ENCODE measurements around the gene DNMT3A.

Gene DNMT3A

DNA sequence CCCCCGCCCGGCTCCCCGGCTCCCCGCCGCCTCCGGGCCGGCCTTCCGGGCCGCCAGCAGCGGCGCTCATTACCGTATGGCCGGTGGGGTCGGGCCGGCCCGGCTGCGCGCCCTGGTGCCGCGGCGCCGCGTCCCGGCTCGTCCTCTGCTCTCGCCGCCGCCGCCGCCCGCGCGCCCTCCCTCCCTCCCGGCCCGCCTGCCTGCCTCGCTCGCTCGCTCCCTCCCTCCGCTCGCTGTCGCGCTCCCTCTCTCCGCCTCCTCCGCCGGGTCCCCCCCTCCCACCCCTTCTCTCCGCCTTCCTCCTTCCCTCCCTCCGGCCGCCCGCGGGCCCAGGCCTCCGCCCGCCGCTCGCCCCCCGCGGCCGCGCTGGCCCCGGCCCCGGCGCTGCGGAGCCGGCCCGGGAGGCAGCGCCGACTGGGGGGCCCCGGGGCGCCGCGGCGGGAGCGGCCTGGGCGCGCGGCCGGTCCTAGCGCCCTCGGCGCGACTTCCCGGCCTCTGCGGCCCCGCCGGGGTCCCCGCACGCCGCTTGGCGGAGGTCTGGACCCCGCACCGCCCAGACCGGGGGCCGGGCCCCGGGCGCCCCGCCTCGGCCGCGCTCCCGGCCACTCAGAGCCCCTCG is at the start of gene DNMT3A:
Gene DNMT3A, minus strand, starts transcription at position 173 of the 619 bp plus-strand sequence. CDS start 27,941 bp downstream, outside the sequence.
- peak; percentile 63 for DNase-seq

DNA sequence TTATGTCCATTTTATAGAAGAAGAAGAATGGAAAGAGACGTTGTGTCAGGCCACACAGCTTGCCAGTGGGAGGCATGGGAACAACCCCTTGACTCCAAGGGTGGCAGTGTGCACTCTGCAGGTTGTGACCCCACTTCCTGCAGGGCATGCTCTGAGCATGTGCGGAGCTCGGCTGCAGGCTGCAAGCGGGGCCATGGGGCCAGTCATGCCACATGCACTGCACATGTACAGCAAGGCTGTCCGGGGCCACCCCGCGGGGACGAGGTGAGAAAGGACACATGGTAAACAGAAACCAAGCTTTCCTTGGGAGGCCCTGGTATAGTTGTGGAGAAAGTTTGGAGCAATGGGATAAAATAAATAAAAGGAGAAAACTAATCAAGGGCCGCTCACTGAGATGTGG is 47.4 kb upstream of the DNMT3A start:
- no peak for DNase-seq

DNA sequence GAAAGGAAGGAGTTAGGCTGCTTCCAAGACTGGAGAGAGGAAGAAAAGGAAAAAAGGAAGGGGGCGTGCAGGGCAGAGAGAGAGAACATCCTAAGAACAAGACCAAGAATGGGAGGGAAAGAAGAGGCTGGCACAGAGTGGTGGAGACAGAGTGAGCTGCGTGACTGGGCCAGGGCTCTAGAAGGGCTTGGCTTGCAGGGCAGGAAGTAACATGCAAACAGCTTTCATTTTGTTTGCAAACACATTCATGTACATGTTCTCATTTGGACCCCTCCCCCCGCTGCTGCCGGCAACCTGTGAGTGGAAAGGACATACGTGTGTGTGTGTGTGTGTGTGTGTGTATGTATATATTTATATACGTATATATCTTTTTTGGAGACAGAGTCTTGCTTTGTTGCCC is 46.8 kb upstream of the DNMT3A start:
- DNase-seq: no peak

DNA sequence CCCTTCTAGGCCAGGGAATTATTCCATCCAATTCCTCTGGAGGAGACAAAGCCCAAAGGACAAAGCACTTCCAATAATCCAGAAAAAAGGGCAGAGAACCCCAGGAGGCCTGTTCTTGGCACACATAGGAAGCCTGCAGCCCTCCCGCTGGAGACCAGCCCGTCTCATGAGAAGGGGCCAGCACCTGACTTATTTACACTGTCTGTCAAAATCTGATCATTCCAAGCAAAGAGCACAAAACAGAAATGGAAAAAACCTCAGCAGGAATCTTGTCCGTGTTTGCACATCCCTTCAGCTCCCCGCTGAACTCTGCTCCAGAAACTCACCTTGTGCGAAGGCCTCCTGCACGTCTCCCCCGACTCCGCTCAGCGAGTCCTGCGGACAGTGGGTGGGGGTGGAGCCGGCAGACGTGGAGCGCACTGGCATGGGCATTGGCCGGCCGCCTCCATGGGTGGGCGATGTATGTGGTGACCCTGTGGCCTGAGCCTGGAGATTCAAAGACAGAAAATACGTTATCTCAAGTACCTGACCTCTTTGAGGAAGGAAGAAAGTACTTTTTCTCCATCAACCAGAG is 46.2 kb upstream of the DNMT3A start:
- DNase-seq: no peak

GRCh38 chr2:25386971-25387875 is 45.5 kb upstream of the DNMT3A start:
- DNase-seq: no peak

- no peak for DNase-seq
Measured at GRCh38 chr2:25385910-25386309, 44.2 kb upstream of the DNMT3A start.

- DNase-seq: no peak
Measured at GRCh38 chr2:25383806-25384205, 42.1 kb upstream of the DNMT3A start.

GRCh38 chr2:25381502-25381901 is 39.8 kb upstream of the DNMT3A start:
- DNase-seq: no peak

DNA sequence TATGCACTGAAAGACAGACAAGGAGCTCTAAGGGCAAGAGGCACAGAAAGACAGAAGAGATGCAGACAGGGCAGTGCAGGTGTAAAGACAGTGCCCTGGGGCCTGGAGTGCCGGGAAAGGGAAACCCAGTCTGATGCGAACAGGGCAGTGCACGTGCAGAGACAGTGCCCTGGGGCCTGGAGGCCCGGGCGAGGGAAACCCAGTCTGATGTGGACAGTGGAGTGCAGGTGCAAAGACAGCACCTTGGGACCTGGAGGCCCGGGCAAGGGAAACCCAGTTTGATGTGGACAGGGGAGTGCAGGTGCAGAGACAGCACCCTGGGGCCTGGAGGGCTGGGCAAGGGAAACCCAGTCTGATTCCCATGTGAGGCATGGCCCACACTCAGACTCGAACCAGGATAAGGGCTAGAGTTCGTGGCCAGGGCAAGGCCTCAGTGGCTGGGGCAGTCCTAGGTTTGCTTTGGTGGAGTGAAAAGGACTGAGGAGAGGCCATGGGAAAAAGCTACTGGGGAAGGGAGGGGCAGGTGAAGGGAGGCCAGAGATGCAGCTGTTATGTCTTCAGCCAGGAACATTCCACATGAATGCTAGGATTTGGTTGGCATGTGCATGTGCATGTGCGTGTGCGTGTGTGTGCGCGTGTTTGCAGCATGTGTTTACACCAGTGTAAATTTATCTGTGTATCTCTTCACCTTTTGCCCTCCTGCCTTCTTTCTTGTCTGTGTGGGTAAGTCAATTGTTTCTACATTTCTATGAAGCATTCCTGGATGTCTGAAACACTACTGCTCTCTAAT is 39.1 kb upstream of the DNMT3A start:
- DNase-seq: no peak

GRCh38 chr2:25380023-25380422 is 38.3 kb upstream of the DNMT3A start:
- DNase-seq: no peak

DNA sequence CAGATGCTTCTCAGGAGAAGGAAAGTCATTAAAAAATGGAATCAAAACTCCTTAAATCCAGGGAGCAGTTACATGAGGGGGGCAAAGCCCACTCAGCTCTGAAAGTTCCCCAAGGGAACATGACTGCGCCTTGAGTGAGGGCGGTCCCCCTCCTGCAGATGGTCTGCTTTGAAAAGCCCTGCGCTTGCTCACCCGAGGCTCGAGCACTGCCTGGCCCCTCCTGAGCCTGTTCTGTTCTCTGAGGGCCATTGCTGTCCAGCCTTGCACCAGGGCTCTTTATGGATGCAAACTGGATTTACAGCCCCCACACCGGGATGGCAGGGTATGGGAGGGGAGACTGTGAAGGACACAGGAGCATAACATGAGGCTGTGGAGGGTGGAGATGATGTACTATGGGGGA is 37.8 kb upstream of the DNMT3A start:
- no peak for DNase-seq

DNA sequence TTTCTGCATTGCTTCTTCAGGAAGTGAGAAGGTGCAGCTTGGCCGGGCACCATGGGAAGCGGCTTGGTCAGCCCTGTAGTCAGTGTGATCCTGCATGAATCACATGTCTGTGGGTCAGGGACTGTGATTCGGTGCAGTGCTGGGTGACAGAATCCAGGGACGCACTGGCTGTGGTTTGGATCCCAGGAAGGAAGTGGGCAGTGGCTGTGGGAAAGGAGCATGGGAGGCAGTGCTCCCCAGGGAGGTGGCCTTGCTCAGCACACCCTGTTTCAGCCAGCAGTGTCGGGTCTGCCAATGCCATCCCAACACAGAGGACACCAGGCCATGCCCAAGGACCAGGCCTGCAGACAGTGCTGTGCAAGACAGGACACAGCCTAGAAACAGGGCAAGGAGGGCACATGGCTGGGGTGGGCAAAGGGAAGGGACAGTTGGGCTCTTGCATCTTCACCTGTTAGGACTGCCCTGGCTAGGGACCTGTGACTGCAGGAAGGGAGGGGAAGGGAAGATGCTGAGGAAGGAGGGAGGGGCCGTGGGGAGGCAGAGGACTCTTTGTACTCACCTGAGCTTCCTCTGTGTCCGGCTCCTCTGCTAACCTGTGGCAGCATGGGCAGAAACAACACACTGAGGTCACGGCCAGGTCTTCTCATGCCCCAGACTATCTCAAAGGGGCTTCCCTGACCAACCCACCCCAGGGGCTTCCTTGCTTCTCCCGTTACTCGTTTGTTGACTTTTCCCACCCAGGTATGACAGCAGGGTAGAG is 37.2 kb upstream of the DNMT3A start:
- no peak for DNase-seq

GRCh38 chr2:25377822-25378421 is 36.2 kb upstream of the DNMT3A start:
- DNase-seq: no peak

DNA sequence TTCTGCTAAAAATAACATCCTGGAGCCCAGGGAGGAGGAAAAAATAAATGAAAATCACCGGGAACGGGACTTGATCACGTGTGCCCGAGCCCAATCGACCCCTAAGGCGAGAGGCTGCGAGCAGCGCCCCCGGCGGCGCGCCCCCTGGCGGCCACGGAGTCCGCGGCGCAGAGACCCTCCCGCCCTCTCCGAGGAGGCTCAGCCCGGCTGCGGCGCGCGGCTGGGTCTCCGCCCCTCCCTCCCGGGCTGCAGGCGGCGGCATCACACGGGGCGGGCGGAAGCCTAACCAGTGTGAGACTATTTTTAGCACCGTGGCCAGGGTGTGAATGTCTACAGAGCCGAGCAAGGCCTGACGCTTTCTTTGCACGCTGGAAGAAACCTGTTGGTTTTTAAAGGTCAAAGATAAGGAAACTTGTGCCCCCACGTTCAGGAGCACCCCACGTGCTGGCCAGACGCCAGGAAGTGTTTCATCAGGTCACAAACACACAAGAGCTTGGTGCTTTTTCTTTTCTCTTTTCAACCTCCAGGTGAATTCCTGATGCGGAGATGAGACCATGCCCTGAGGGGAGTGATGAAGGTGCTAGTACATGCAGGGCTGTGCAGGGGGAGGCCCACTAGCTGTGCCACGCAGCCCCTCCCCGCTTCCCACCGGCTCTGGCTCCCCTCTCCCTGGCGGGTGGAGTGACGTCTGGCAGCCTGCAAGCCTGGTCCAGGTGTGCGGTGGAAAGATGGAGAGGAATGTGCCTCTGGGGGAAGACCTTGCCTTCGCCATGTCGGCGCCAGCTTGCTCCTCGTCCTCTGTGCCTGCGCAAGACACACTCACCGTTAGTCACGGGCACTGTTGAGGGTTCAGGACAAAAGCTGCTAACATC is 35.3 kb upstream of the DNMT3A start:
- peak; percentile 94 for DNase-seq

GRCh38 chr2:25375989-25376545 is 34.3 kb upstream of the DNMT3A start:
- DNase-seq: no peak

- no peak for DNase-seq
Measured at GRCh38 chr2:25375371-25375988, 33.8 kb upstream of the DNMT3A start.

DNA sequence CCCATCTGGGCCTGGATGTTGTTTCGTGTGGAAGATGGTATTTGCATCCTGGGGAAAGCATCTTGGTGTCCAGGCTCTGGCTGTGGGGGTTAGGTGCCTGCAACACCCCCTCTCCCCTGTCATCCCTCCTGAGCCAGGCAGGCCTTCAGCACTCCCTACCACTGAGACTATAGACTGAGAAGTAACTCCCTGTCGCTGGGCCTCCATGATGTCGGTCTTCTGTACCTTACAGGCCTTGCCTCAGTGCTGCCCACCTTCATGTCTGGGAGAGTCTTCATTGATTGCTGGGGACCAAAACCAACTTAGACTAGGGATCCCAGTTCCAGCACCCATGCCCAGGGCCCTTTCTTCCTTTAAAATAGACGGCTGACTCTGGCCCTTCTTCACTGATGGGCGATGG is 33.1 kb upstream of the DNMT3A start:
- no peak for DNase-seq

DNA sequence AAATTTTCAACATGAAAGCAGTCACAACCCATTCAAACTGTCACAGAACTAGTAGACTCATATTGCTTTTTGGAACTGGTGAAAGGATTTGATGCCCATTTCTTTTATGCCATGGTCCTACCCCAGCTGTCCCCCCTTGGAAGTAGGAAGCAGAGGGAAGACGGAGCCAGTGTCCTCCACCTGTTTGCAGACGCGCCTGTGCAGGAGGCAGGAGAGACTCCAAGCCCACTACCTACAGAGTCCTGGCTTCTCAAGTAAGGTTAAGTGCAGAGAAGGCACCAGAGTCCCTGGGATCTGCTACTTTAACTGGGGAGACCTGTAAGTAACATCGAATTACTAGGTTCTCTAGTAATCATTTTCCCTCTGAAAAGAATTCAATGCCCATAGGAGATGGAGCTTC is 32.7 kb upstream of the DNMT3A start:
- no peak for DNase-seq

GRCh38 chr2:25373269-25373981 is 31.7 kb upstream of the DNMT3A start:
- no peak for DNase-seq
